Lower lobe of right lung (tissue), 2 donors: ENCODE measurements around the gene ELAVL3. TPM values are rescaled to one million over a fixed set of nuclear protein-coding genes. Genes with fewer than 3 reads are reported as not detected.

Source experiments
- ATAC-seq, 2 donors: fragments of 200-7000 bp; cut with Tn5 transposase; one replicate each; pipeline ENCODE4 v1.9.1; 2020 to 2022; ENCODE audit warnings: mild to moderate bottlenecking in 2 of 2, moderate library complexity in 2 of 2
- DNase-seq: peaks from one replicate; pipeline ENCODE4 v3.0.0-alpha.2; 2020
- H3K27ac ChIP-seq: fragments of 200-600 bp; one replicate; pipeline ENCODE4 v1.8.0; 2022
- H3K27me3 ChIP-seq: fragments of 200-600 bp; one replicate; pipeline ENCODE4 v1.8.0; 2022; ENCODE audit warnings: low read depth
- H3K36me3 ChIP-seq: fragments of 200-600 bp; one replicate; pipeline ENCODE4 v1.8.0; 2022; ENCODE audit warnings: mild to moderate bottlenecking
- H3K4me1 ChIP-seq: fragments of 200-600 bp; one replicate; pipeline ENCODE4 v1.8.0; 2022
- H3K4me3 ChIP-seq: fragments of 200-600 bp; one replicate; pipeline ENCODE4 v1.8.0; 2022; ENCODE audit warnings: mild to moderate bottlenecking
- H3K9me3 ChIP-seq: fragments of 200-600 bp; one replicate; pipeline ENCODE4 v1.8.0; 2022
- intact Hi-C: fragments of 100-400 bp; cut with DNase I; formaldehyde crosslinking; loops from one replicate; pipeline ENCODE4 v1.11.0; 2022
- microRNA-seq: library from miRNA; unstranded; fragments of <30 nt; microRNA quantifications from one replicate; pipeline ENCODE4 v1.2.0, GENCODE V29; 2020; ENCODE audit warnings: borderline number of aligned reads
- total RNA-seq: library from RNA; stranded (reverse); fragmentation: NEBNext Ultra II Directional; extraction: Animal tissue kit (Norgen Biotek cat#: 25700); gene quantifications from one replicate; pipeline ENCODE4 v1.2.1, GENCODE V29; 2021
- TF ChIP-seq, protein P1 (sequence below): fragments of 200-600 bp; IDR thresholded peaks from one replicate; pipeline ENCODE4 v1.8.0; 2022; ENCODE audit warnings: antibody characterized with exemption, mild to moderate bottlenecking
- donor health status: DM: no; HTN: yes; CAD: no; lungs with severe emphysema.

Gene ELAVL3
- total RNA-seq, 1 donor from 2014 or later = not detected

DNA sequence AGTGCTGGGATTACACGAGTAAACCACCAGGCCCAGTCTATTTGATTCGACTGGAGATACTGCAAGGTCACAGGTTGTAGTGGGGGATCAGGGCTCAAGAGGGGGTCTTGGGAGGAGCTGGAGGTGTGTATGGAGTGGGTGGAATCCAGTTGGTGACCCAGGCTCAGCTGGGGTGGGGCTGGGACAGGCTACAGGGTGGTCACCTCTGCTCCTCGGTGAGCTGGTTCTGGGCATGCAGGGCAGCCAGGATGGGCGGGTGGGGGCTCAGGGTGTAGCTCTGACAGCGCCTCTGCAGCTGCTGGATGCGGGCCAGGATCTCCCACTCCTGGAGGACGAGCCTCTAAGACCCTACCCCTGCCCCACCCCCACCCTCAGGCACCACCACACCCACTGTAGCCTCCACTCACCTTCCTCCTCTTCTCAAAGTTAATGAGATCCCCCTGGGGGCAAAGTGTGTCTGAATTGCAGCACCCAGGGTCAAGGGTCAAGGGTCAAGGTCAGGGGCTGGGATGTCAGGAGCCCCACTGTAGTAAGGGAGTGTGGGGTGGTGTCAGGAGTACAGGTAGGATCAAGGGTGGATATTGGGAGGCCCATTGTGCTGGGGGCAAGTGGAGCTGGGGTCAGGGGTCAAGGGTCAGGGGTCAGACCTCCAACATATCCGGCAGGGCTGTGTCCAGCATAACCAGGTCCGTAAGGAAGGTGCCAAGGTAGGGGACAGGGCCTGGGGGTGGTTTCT is 78.9 kb downstream of the ELAVL3 start:
- TF ChIP-seq, protein P1, sequence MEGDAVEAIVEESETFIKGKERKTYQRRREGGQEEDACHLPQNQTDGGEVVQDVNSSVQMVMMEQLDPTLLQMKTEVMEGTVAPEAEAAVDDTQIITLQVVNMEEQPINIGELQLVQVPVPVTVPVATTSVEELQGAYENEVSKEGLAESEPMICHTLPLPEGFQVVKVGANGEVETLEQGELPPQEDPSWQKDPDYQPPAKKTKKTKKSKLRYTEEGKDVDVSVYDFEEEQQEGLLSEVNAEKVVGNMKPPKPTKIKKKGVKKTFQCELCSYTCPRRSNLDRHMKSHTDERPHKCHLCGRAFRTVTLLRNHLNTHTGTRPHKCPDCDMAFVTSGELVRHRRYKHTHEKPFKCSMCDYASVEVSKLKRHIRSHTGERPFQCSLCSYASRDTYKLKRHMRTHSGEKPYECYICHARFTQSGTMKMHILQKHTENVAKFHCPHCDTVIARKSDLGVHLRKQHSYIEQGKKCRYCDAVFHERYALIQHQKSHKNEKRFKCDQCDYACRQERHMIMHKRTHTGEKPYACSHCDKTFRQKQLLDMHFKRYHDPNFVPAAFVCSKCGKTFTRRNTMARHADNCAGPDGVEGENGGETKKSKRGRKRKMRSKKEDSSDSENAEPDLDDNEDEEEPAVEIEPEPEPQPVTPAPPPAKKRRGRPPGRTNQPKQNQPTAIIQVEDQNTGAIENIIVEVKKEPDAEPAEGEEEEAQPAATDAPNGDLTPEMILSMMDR = no peak
- Histone ChIP-seq H3K9me3 (no peaks in the 10 kb centered on the region), H3K4me1 (peaks cover 5% of the 10 kb centered on the region), H3K27me3 (no peaks in the 10 kb centered on the region), H3K27ac (no peak overlapping the region), H3K4me3 (no peak overlapping the region), H3K36me3 (peaks cover 27% of the 10 kb centered on the region)
- no peak for DNase-seq
- intact Hi-C loops = no loop called here
- ATAC-seq = no peak

Small RNA genes lying within 50 kb of the gene (microRNA-seq; reads per million reads assigned to microRNA genes)
- not detected for gene MIR7974

Other genes starting within 250 kb of the ELAVL3 start
- not detected for gene ANGPTL8, start 241.4 kb downstream of the ELAVL3 start, total RNA-seq
- gene DOCK6, start 218.5 kb downstream of the ELAVL3 start, total RNA-seq = 106 TPM
- gene TSPAN16, start 184.9 kb downstream of the ELAVL3 start, total RNA-seq = not detected
- gene RAB3D, start 141.4 kb downstream of the ELAVL3 start, total RNA-seq = 53.6 TPM
- 65.7 TPM for gene TMEM205, start 134.8 kb downstream of the ELAVL3 start, total RNA-seq
- 37.3 TPM for gene CCDC159, start 134.5 kb downstream of the ELAVL3 start, total RNA-seq
- gene PLPPR2, start 125.6 kb downstream of the ELAVL3 start, total RNA-seq = 21.3 TPM
- 3.6 TPM for gene SWSAP1, start 106.4 kb downstream of the ELAVL3 start, total RNA-seq
- 16.4 TPM for gene EPOR, start 96.7 kb downstream of the ELAVL3 start, total RNA-seq
- gene RGL3, start 61.7 kb downstream of the ELAVL3 start, total RNA-seq = 55.8 TPM
- 4.3 TPM for gene ODAD3, start 45.9 kb downstream of the ELAVL3 start, total RNA-seq
- 285 TPM for gene PRKCSH, start 45.4 kb downstream of the ELAVL3 start, total RNA-seq
- gene ZNF653, start 24.8 kb upstream of the ELAVL3 start, total RNA-seq = 9.2 TPM
- gene ECSIT, start 48.1 kb upstream of the ELAVL3 start, total RNA-seq = 38.7 TPM
- gene CNN1, start 57.8 kb upstream of the ELAVL3 start, total RNA-seq = 16.4 TPM
- gene ELOF1, start 78.2 kb upstream of the ELAVL3 start, total RNA-seq = 44.3 TPM
- gene ACP5, start 96.6 kb upstream of the ELAVL3 start, total RNA-seq = 650 TPM
- gene ZNF627, start 116.4 kb upstream of the ELAVL3 start, total RNA-seq = 9.4 TPM